GM18507 (cell line): ENCODE results near the gene PFKFB4.
"Not testable (repeated sequence)": the region's sequence is repeated elsewhere in the genome, so short reads cannot be mapped to it uniquely, and the experiment has no call there.

Experiments
- DNase-seq: peaks from one replicate; pipeline ENCODE4 v3.0.0; 2011; ENCODE audit warnings: low read depth; ENCODE audit not compliant: insufficient read length; ENCODE audit errors: extremely low spot score
- FAIRE-seq: peaks from 2 replicates; lab custom pipeline; 2011; peaks lifted over from hg19 to GRCh38; lab: Jason Lieb, UNC

Gene PFKFB4

GRCh38 chr3:48504051-48504946 lies 52.3 kb downstream of the PFKFB4 start, which contains the start of gene SHISA5:
Gene SHISA5 (minus strand): TSS chr3:48504174. CDS start chr3:48504094, 80 bp downstream.
- DNase-seq (no peak), FAIRE-seq (no peak)

GRCh38 chr3:48503401-48504050 lies 53.1 kb downstream of the PFKFB4 start:
- DNase-seq = no peak

GRCh38 chr3:48502728-48503168 lies 53.9 kb downstream of the PFKFB4 start:
- DNase-seq (no peak), FAIRE-seq (no peak)

More at GRCh38 chr3:48503401-48504050, 53.1 kb downstream of the PFKFB4 start:
- FAIRE-seq = no peak

DNA sequence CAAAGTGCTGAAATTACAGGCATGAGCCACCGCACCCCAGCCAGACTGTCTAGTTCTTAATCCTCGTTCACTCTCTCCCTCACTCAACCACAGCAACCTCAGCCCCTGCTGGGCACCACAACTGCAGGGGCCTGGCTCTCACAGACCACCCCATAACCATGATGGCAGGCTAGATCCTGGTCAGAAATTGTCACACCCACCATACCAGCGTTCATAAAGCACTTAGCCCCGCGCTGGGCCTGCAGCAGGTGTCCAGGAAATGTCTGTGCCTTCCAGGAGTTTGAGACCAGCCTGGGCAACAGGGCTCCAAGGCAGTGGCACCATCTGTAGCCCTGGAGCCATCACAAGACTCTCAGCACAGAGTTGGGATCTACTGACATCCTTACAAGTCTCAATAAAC lies 54.5 kb downstream of the PFKFB4 start:
- no peak for FAIRE-seq

GRCh38 chr3:48501196-48501595 lies 55.4 kb downstream of the PFKFB4 start:
- no peak for FAIRE-seq
- no peak for DNase-seq

More for the DNA sequence above, 54.5 kb downstream of the PFKFB4 start:
- no peak for DNase-seq

DNA sequence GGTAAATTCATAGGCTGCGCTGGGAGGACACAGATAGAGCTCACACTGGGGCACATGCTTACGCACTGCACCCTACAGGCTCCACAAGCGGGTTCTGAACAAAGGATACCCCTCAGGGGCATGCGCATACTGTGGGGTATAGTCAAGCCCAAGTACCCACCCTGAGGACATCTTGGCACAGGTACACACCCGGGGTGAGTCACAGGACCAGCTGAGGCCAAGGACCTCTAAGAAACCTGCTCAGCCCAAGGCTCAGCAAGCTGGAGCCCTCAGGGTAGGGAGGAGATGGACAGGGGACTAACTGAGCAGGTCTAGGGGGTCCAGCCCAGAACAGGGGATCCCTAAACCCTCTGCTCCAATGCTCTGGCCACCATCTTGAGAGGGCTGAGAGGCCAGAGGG lies 55.9 kb downstream of the PFKFB4 start:
- FAIRE-seq (no peak), DNase-seq (no peak)

- no peak for DNase-seq
- no peak for FAIRE-seq
These were observed 63.5 kb downstream of the PFKFB4 start for GRCh38 chr3:48493203-48493501.

DNA sequence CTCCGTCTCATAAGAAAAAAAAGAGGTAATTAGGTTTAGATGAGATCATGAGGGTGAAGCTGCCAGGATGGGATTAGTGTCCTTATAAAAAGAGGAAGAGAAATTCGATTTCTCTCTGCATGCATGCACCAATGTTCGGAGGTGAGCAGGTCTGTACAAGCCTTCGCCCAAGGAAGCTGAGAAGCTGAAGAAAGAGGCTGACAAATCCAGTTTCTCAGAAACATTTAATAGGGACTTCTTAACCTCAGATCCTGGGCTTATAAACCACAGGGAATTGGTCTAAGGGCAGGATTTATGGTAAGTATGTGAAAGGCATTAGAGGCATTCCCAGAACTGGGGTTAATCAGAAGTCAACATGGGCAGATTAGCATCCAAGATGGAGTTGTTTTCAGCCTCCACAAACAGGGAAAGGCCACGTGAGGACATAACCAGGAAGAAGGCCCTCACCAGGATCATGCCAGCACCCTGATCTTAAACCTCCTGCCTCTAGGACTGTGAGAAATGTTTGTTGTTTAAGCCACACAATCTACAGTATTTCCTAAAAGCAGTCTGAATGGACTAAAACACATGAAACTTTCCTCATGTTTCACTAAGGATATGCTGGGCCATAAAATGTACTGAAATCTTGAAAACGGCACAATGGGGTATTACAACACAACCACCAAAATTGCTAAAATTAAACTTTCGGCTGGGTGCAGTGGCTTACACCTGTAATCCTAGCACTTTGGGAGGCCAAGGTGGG lies 64.0 kb downstream of the PFKFB4 start:
- FAIRE-seq = no peak
- no peak for DNase-seq

DNA sequence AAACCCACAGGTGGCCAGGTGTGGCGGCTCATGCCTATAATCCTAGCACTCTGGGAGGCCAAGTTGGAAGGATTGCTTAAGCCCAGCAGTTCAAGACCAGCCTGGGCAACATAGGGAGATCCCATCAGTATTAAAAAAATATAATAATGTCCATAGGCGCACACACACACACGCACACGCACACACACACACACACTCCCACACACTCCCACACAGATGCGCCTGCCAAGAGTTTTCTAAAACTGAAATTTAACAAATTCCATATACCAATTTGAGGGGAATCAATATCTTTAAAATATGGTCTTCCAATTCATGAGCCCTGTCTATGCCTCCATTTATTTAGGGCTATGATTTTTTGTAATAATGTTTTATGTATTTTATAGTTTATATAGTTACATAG lies 69.7 kb downstream of the PFKFB4 start:
- FAIRE-seq (no peak), DNase-seq (no peak)

DNA sequence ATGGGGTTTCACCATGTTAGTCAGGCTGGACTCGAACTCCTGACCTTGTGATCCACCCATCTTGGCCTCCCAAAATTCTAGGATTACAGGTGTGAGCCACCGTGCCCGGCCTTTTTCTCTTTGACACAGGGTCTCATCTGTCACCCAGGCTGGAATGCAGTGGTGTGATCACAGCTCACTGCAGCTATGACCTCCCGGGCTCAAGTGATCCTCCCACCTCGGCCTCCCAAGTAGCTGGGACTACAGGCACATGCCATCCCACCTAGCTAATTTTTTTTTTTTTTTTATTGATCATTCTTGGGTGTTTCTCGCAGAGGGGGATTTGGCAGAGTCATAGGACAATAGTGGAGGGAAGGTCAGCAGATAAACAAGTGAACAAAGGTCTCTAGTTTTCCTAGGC lies 73.8 kb downstream of the PFKFB4 start:
- not testable (repeated sequence) for FAIRE-seq

DNA sequence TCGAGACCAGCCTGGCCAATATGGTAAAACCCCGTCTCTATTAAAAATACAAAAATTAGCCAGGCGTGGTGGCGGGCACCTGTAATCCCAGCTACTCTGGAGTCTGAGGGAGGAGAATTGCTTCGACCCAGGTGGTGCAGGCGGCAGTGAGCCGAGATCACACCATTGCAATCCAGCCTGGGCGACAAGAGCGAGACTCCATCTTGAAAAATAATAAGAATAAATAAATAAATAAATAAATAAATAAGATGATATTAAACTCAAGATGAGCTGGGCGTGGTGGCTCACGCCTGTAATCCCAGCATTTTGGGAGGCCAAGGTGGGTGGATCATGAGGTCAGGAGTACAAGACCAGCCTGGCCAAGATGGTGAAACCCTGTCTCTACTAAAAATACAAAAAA lies 75.7 kb downstream of the PFKFB4 start:
- not testable (repeated sequence) for DNase-seq, FAIRE-seq

More for the DNA sequence above, 73.8 kb downstream of the PFKFB4 start:
- DNase-seq = not testable (repeated sequence)

- FAIRE-seq = peak; percentile 85
- no peak for DNase-seq
These were observed 77.7 kb downstream of the PFKFB4 start for GRCh38 chr3:48478626-48479555.

DNA sequence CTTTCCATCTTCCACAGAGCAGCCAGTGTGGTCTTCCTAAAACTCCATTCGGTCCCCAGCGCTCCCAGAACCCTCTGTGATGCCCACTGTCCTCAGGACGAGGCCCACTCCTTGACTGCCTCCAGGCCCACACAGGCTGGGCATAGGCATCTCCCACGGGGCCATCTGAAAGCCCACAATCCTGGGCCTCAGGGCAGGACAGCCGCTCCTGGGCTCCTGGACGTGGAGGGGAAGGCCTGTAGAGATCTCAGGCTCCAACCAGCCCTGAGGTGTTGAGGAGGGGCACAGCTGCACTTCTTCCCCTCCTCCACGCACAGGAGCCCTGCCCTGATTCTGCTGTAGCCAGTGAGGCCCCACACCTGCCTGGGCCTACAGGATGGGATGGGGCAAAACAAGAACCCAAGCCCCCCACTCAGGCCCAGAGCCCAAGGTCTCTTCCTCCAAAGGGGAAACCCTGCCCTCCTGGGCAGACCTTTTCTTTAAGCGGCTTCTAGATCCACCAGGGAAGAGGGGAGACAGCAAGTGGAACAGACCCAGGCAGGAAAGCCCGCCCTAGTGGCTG lies 78.6 kb downstream of the PFKFB4 start:
- FAIRE-seq (no peak), DNase-seq (no peak)

DNA sequence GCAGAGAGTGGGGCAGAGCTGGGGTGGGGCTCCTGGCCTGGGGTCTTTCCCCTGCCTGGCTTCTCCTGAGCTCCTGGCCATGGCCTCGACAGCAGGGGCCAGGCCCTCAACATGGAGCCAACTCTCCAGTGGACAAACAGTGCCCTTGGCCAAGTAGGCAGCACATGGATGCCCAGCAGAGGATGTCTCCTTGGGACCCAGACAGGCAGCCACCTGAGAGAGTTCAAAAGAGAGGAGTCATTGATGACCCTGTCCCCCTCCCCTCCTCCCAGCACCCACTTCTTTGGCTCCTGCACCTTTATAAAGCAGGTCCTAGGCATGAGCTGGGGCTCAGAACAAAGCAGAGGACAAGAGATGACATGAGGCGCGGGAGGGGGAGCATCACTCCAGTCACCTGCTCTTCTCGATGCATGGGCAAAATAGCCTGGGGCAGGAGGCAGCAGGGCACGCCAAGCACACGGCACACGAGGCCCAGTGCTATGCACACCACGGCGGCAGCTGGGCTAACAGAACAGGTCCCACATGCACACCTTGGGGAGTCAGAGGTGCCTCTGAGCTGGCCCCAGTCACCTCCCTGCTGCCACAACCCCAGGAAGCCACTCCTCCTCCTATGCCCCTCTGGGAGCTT lies 80.1 kb downstream of the PFKFB4 start:
- no peak for DNase-seq
- FAIRE-seq = no peak

GRCh38 chr3:48475188-48475587 lies 81.4 kb downstream of the PFKFB4 start:
- DNase-seq (no peak), FAIRE-seq (no peak)

GRCh38 chr3:48474619-48475018 lies 82.0 kb downstream of the PFKFB4 start:
- DNase-seq = no peak
- FAIRE-seq = no peak

- not testable (repeated sequence) for FAIRE-seq, DNase-seq
These were observed 82.6 kb downstream of the PFKFB4 start for GRCh38 chr3:48474031-48474430.

GRCh38 chr3:48473617-48473952 lies 83.0 kb downstream of the PFKFB4 start:
- no peak for FAIRE-seq
- no peak for DNase-seq
